ENCODE measurements around the gene TAS2R19.

The TAS2R19 gene

GRCh38 chr12:11014234-11014633 is 8.2 kb downstream of the TAS2R19 start:
- Histone ChIP-seq H3K36me3 (ENCODE audit: control insufficient read depth, insufficient read depth, low read length) (no peaks in the 10 kb centered on the region), H3K27me3 (replicated peaks; ENCODE audit: control insufficient read depth, insufficient read depth, low read length) (no peaks in the 10 kb centered on the region), H3K4me3 (replicated peaks; ENCODE audit: low read depth, low read length) (no peak overlapping the region)
- TF ChIP-seq CTCF (IDR thresholded peaks at IDR 0.05; ENCODE audit: insufficient read depth, low read length, poor library complexity, severe bottlenecking) = no peak
- no peak for DNase-seq (ENCODE audit: extremely low read depth, insufficient read length)

- Histone ChIP-seq H3K27me3 (replicated peaks; ENCODE audit: control insufficient read depth, insufficient read depth, low read length) (no peaks in the 10 kb centered on the region), H3K36me3 (ENCODE audit: control insufficient read depth, insufficient read depth, low read length) (no peaks in the 10 kb centered on the region), H3K4me3 (replicated peaks; ENCODE audit: low read depth, low read length) (no peak overlapping the region)
- DNase-seq (ENCODE audit: extremely low read depth, insufficient read length) = no peak
- TF ChIP-seq CTCF (IDR thresholded peaks at IDR 0.05; ENCODE audit: insufficient read depth, low read length, poor library complexity, severe bottlenecking) = no peak
These were observed 14.8 kb downstream of the TAS2R19 start for GRCh38 chr12:11007608-11008007.

- Histone ChIP-seq H3K27me3 (replicated peaks; ENCODE audit: control insufficient read depth, insufficient read depth, low read length) (no peaks in the 10 kb centered on the region), H3K4me3 (replicated peaks; ENCODE audit: low read depth, low read length) (no peak within 1 kb of the TSS), H3K36me3 (ENCODE audit: control insufficient read depth, insufficient read depth, low read length) (no peaks in the 10 kb centered on the region)
- TF ChIP-seq CTCF (IDR thresholded peaks at IDR 0.05; ENCODE audit: insufficient read depth, low read length, poor library complexity, severe bottlenecking) = no peak
- no peak for DNase-seq (ENCODE audit: extremely low read depth, insufficient read length)
These were observed 24.2 kb downstream of the TAS2R19 start, which contains the start of gene TAS2R20 for GRCh38 chr12:10998204-10998603. TSS of gene TAS2R20 (minus strand) at chr12:10998304. CDS start at chr12:10997875, 429 bp downstream.

GRCh38 chr12:10994307-10994706 is 28.1 kb downstream of the TAS2R19 start:
- no peak for TF ChIP-seq CTCF (IDR thresholded peaks at IDR 0.05; ENCODE audit: insufficient read depth, low read length, poor library complexity, severe bottlenecking)
- Histone ChIP-seq H3K36me3 (ENCODE audit: control insufficient read depth, insufficient read depth, low read length) (no peaks in the 10 kb centered on the region), H3K27me3 (replicated peaks; ENCODE audit: control insufficient read depth, insufficient read depth, low read length) (no peaks in the 10 kb centered on the region), H3K4me3 (replicated peaks; ENCODE audit: low read depth, low read length) (no peak overlapping the region)
- DNase-seq (ENCODE audit: extremely low read depth, insufficient read length) = no peak

- Histone ChIP-seq H3K4me3 (replicated peaks; ENCODE audit: low read depth, low read length) (no peak overlapping the region), H3K36me3 (ENCODE audit: control insufficient read depth, insufficient read depth, low read length) (no peaks in the 10 kb centered on the region)
- TF ChIP-seq CTCF (IDR thresholded peaks at IDR 0.05; ENCODE audit: insufficient read depth, low read length, poor library complexity, severe bottlenecking) = no peak
These were observed 33.3 kb downstream of the TAS2R19 start for GRCh38 chr12:10989107-10989506.

GRCh38 chr12:10986812-10987211 is 35.6 kb downstream of the TAS2R19 start, which contains the start of gene TAS2R50:
TSS of gene TAS2R50 (minus strand) at chr12:10986912. CDS start at chr12:10986860, 52 bp downstream.
- Histone ChIP-seq H3K27me3 (replicated peaks; ENCODE audit: control insufficient read depth, insufficient read depth, low read length) (no peaks in the 10 kb centered on the region), H3K4me3 (replicated peaks; ENCODE audit: low read depth, low read length) (no peak within 1 kb of the TSS), H3K36me3 (ENCODE audit: control insufficient read depth, insufficient read depth, low read length) (no peaks in the 10 kb centered on the region)
- DNase-seq (ENCODE audit: extremely low read depth, insufficient read length) = no peak
- no peak for TF ChIP-seq CTCF (IDR thresholded peaks at IDR 0.05; ENCODE audit: insufficient read depth, low read length, poor library complexity, severe bottlenecking)

More at GRCh38 chr12:10989107-10989506, 33.3 kb downstream of the TAS2R19 start:
- H3K27me3 ChIP-seq (replicated peaks; ENCODE audit: control insufficient read depth, insufficient read depth, low read length) = no peaks in the 10 kb centered on the region
- no peak for DNase-seq (ENCODE audit: extremely low read depth, insufficient read length)
